ENCODE results near the gene METTL21C. TPM values are rescaled to one million over a fixed set of nuclear protein-coding genes. Genes with fewer than 3 reads are reported as not detected.

Gene METTL21C
- total RNA-seq, 1 donor from 2014 or later = not detected

DNA sequence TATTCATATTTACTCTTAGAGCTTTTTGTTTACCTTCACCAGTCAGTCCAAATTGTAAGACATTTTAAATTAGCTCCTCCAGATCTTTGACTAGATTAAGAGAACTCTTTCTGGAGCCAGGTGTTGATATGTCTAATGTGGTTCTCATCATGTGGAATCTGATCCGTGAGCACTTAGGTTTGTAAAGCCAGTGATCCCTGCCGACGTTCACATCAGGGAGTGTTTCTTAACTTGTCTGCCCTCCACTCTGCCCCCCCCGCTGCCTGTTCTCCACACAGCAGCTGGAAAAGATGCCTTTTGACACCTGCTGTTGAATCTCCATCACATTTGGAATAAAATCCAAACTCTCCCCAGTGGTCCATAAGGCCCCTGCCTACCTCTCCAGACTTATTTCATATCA is 17.7 kb downstream of the METTL21C start:
- intact Hi-C loops (cut with micrococcal nuclease) = no loop called here
- ATAC-seq = no peak
- no peak for DNase-seq

GRCh38 chr13:102675115-102675514 is 19.7 kb downstream of the METTL21C start:
- no peak for DNase-seq
- intact Hi-C loops (cut with micrococcal nuclease) = no loop called here
- ATAC-seq = peak; percentile 20

- ATAC-seq = no peak
- no peak for DNase-seq
- intact Hi-C loops (cut with micrococcal nuclease) = no loop called here
These were observed 24.7 kb downstream of the METTL21C start for GRCh38 chr13:102670130-102670529.

DNA sequence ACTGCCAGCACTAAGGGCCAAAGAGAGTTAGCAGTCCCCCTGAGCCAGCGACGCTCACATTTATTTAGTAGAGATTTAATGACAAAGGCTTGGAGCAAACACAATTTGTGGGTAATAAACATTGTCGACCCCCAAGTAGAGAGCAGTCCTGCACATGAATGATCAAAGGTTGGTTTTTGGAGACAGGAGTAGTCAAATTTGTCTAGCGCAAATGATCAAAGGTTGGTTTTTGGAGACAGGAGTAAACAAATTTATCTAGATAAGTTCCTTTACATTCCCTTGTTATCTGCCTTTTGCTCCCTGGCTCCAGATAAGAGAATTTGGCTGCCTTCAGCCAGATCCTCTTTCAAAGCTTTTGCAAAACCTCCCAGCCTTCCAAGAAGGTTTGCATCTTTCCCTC is 26.9 kb downstream of the METTL21C start:
- intact Hi-C loops (cut with micrococcal nuclease) = no loop called here
- ATAC-seq (no peak), DNase-seq (no peak)

DNA sequence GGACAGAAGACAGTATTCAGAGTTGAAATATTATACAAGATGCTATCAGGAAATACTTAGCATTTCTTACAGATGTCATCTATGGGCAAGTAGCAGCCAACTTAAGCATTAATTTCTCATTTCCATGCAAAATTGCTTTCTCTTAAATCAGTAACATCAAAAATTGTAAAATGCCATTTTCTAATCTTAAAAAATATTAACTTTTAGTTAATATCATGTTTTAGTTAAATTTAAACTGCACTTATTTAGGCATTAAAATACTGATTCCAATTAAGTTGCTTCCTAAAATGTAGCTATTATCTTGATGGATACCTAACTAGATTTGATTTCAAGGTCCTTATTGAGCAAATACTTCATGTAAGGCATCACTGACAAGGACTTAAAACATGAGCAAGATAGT is 27.8 kb downstream of the METTL21C start:
- DNase-seq (no peak), ATAC-seq (no peak)
- intact Hi-C loops (cut with micrococcal nuclease) = no loop called here

- no peak for ATAC-seq
- intact Hi-C loops (cut with micrococcal nuclease) = no loop called here
- no peak for DNase-seq
These were observed 35.6 kb downstream of the METTL21C start for GRCh38 chr13:102659168-102659713.

DNA sequence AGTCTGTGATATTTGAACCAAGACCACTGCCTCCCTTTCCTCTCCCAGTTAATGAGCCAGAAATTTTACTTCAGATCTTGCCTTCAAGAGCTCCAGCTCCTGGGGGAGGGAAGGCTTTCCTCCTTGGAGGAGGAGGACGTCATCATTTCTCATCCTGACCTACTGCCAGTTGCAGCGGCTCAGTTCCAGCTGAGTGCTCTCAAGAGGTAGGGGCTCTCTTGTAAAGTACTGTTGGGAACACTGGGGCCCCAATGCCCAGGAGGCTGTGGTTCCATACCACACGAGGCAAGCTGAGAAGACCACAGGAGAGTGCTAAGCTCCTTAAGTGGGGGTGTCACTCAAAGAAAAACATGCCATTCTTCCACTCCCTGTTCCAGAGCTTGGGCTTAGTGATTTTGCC is 36.2 kb downstream of the METTL21C start:
- intact Hi-C loops (cut with micrococcal nuclease) = no loop called here
- no peak for DNase-seq

GRCh38 chr13:102657630-102658029 is 37.2 kb downstream of the METTL21C start:
- DNase-seq (no peak), ATAC-seq (no peak)
- intact Hi-C loops (cut with micrococcal nuclease) = no loop called here

More for the DNA sequence above, 36.2 kb downstream of the METTL21C start:
- ATAC-seq = no peak

GRCh38 chr13:102654756-102655155 is 40.1 kb downstream of the METTL21C start:
- DNase-seq = no peak
- no peak for ATAC-seq
- intact Hi-C loops (cut with micrococcal nuclease) = no loop called here

- no peak for ATAC-seq
- no peak for DNase-seq
- intact Hi-C loops (cut with micrococcal nuclease) = no loop called here
These were observed 43.0 kb downstream of the METTL21C start for GRCh38 chr13:102651892-102652291.

DNA sequence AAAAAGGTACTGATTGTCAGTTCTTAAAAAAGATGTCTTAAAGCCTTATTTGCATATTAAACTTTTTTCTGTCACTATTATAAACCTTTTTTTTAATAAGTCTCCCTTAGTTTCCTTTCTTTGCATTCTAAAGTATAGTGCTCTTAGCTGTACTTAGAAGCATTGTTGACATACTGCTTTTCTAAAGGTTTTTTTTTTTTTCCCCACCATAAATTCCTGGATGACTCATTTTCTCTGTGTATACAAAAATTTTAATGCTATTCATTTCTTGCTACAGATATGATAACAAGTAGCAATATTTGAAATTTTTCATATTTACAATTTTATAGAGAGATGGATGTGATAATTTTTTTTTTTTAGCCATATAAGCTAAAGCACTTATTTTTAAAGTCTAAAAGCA is 43.5 kb downstream of the METTL21C start:
- DNase-seq (no peak), ATAC-seq (no peak)
- intact Hi-C loops (cut with micrococcal nuclease) = no loop called here

- DNase-seq (no peak), ATAC-seq (no peak)
- intact Hi-C loops (cut with micrococcal nuclease) = no loop called here
These were observed 44.4 kb downstream of the METTL21C start for GRCh38 chr13:102650444-102650843.

- DNase-seq = no peak
- intact Hi-C loops (cut with micrococcal nuclease) = no loop called here
- no peak for ATAC-seq
These were observed 46.8 kb downstream of the METTL21C start for GRCh38 chr13:102648046-102648445.

DNA sequence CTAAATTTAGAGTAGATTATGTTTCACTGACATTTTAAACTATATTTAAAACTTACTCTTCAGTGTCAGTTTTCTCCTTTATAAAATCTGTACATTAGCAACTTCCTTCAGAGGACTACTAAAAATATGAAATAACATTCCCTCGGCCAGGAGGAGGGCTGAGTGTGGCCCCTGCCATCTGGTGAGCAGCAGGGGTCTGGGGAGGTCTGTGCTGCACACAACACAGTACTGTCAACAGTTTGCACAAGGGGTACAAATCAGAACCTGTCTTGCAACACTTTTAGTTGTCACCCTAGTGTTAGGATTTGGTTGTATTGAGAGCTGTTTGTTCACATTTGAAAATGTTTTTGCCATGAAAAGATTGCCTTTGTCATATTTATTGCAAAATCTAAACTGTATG is 49.1 kb downstream of the METTL21C start:
- intact Hi-C loops (cut with micrococcal nuclease) = no loop called here
- ATAC-seq (no peak), DNase-seq (no peak)

DNA sequence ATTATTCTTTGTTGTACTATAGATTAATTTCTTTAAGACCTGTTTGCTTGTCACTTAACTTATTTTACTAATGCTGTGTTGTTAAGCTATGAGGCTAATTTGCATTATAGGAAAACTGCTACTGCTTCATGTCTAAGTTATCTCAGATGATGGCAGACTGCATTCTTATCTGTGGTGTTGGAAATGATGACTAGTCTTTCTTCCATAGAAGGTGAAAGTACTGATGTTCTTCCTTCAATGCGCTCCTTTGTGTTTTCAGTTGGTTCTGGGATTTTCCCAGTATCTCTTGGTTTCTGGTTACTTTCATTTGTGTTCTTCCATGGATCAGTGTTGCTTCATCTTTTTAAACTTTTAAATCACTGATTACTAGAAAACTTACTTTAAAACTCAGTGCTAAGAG is 51.2 kb downstream of the METTL21C start:
- no peak for DNase-seq

DNA sequence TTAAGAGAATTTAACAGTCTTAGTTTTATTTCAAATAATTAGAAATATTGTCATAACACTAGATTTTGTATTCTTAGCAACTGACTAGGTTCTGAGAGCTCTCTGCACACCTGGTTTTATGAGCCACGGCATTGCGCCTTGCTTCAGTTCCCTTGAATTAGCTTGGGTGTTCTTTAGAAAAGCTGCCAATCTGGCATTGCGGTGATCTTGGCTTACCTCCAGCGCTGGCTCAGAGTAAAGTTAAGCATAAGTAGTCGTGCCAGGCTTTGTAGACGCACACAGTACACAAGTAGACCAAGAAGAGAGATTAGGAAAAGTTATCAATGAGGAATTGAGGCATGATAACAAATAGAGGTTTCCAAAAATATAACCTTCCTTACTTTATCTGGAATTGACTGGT is 52.4 kb downstream of the METTL21C start:
- peak; percentile 88 for ATAC-seq
- intact Hi-C loops (cut with micrococcal nuclease) = no loop called here

More for the DNA sequence above, 51.2 kb downstream of the METTL21C start:
- intact Hi-C loops (cut with micrococcal nuclease) = no loop called here
- no peak for ATAC-seq

DNA sequence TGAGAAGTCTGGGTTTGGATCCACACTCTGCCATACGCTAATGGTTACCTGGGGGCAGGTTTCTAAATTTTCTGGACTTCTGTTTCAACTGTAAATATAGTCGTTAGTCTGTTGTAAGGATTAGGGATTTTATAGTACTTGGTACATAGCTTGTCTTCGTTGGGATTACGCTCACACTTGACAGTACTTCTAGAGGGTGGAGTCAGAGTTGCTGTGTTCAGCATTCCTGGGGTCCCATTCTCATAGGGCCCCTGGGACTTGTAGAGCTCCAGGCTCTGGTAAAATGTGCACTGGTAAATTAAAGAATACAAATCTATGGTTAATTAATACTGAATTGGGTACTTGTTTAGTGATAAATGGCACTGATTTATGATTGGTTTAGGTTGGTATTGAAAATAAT is 52.8 kb downstream of the METTL21C start:
- DNase-seq (no peak), ATAC-seq (no peak)
- intact Hi-C loops (cut with micrococcal nuclease) = no loop called here

More for the DNA sequence above, 52.4 kb downstream of the METTL21C start:
- DNase-seq = peak; percentile 71

DNA sequence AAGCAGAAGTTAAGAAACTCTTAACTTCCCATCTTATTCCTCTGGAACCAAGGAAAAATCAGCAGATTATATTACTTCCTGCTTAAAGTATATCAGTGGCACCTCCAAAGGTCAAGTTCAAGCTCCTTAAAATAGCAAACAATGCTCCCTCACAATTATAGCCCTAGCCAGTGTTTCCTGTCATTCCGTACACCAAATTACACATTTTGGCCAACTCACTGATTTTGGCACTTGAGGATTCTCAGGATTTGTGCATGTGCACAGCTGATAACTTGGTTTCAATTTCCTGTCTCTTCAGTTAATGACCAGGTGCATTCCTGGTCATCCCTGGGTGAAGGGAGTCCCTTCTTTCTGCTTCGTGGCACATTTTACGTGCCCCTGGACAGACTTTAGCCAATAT is 56.1 kb downstream of the METTL21C start:
- intact Hi-C loops (cut with micrococcal nuclease) = no loop called here
- DNase-seq (no peak), ATAC-seq (no peak)
